GM12891 (cell line): ENCODE measurements around the gene PFKFB3.

ENCODE experiments used
- POLR2A ChIP-seq: IDR thresholded peaks from 2 replicates; pipeline ENCODE4 v1.6.1; 2011; ENCODE audit warnings: low read depth, low read length, control low read depth
- POLR2AphosphoS5 ChIP-seq: IDR thresholded peaks from 2 replicates; pipeline ENCODE4 v1.6.1; 2011; ENCODE audit warnings: low read depth, low read length, control low read depth
- POU2F2 ChIP-seq: IDR thresholded peaks from 2 replicates; pipeline ENCODE4 v1.6.1; 2011; ENCODE audit warnings: low read depth, mild to moderate bottlenecking, control low read depth, low read length, moderate library complexity
- SPI1 ChIP-seq: IDR thresholded peaks from 2 replicates; pipeline ENCODE4 v1.6.1; 2011; ENCODE audit warnings: low read depth, low read length, control low read depth
- TAF1 ChIP-seq: IDR thresholded peaks from 2 replicates; pipeline ENCODE4 v1.6.1; 2011; ENCODE audit warnings: low read depth, low read length, control low read depth

DNA sequence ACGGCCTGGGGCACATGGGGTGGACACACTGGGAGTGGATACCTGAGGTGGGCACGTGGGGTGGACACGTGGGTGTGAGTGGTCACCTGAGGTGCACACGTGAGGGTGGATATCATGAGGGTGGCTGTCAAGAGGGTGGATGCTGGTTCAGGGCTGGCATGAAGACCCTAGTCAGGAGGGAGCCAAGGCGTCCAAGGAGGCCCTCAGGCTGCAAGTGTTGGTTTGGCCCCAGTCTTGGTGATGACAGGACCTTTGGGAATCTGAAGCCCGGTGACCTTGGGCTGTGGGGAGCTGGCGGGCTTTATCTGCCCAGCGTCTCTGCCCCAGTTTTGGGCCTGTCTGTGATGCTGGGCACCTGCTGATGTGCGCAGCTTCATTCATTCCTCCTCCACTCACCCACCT lies 24.9 kb upstream of the PFKFB3 start:
- no peak for TF ChIP-seq POLR2AphosphoS5
- no peak for TF ChIP-seq POLR2A
- no peak for TF ChIP-seq TAF1
- TF ChIP-seq POU2F2: no peak
- TF ChIP-seq SPI1: no peak
